ENCODE data around the gene FTSJ3. TPM values are rescaled to one million over a fixed set of nuclear protein-coding genes. Genes with fewer than 3 reads are reported as not detected.
A peak's percentile ranks its signal among the peaks of the same experiment; 100 is the strongest.
"Not testable (repeated sequence)": the region's sequence is repeated elsewhere in the genome, so short reads cannot be mapped to it uniquely, and the experiment has no call there.

The FTSJ3 gene, protein sequence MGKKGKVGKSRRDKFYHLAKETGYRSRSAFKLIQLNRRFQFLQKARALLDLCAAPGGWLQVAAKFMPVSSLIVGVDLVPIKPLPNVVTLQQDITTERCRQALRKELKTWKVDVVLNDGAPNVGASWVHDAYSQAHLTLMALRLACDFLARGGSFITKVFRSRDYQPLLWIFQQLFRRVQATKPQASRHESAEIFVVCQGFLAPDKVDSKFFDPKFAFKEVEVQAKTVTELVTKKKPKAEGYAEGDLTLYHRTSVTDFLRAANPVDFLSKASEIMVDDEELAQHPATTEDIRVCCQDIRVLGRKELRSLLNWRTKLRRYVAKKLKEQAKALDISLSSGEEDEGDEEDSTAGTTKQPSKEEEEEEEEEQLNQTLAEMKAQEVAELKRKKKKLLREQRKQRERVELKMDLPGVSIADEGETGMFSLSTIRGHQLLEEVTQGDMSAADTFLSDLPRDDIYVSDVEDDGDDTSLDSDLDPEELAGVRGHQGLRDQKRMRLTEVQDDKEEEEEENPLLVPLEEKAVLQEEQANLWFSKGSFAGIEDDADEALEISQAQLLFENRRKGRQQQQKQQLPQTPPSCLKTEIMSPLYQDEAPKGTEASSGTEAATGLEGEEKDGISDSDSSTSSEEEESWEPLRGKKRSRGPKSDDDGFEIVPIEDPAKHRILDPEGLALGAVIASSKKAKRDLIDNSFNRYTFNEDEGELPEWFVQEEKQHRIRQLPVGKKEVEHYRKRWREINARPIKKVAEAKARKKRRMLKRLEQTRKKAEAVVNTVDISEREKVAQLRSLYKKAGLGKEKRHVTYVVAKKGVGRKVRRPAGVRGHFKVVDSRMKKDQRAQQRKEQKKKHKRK
- 95.5 and 124 TPM in 2 replicates for total RNA-seq (2014; rRNA removed; shearing (Covaris generic))

DNA sequence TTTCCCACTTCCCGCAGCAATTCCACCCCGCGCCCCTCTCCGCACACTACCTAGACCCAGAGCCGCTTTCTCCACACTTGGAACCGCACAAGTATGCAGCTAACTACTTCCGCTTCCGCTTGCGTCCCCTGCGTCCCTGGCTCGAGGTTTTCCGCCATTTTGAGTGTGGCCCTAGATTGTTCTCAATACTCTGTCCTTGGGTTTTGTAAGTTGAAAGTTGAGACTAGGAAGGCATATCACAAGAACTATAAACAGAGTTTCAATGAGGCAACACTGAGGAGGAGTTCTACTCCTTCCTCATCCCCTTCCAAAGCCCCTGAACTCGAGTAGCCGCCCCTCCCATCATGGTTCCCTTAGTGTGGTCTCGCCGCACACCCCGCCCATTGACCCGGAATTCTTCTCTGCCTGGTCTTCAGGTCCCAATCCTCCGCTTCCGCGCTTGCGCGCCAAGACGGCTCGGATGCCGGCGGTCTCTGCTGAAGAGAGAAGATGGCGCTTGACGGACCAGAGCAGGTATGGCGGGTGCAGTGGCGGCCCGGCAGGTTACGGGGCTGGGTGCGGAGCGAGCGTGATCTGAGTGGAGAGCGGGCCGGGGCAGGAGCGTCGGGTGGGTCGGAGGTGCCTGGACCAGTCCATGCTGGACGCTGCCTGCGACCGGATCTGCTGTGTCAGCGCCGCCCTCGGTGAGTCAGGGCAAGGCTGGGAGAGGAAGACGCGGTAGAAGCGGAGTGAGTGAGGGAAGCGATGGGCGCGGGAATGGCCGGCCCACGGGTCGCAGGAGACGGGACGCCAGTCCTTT is at the start of gene FTSJ3, which contains the start of gene PSMC5:
Gene FTSJ3, minus strand, starts transcription at position 662 of the 799 bp plus-strand sequence. CDS start 761 bp downstream, outside the sequence.
Gene PSMC5, plus strand, starts transcription at position 430 of the 799 bp plus-strand sequence. Its CDS starts 60 bp downstream, at position 490.
- peak; percentile 96 for DNase-seq (ENCODE audit: low spot score)

DNA sequence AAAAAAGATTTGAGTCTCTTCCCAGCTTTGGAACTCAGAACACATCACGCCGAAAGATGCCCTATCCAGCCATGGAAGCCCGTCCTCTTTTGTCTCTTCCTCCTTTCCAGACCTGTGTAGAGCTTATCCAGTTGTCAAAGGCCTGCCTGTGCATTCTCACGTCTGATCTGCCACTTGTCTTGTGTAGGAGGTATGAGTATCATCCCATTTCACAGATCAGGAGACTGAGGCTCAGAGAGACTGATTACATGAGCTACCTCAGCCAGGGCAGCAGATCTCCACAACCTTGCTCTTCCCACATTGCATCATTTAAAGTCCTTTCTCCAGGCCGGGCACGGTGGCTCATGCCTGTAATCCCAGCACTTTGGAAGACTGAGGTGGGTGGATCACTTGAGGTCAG is 47.2 kb upstream of the FTSJ3 start:
- not testable (repeated sequence) for DNase-seq (ENCODE audit: low spot score)

DNA sequence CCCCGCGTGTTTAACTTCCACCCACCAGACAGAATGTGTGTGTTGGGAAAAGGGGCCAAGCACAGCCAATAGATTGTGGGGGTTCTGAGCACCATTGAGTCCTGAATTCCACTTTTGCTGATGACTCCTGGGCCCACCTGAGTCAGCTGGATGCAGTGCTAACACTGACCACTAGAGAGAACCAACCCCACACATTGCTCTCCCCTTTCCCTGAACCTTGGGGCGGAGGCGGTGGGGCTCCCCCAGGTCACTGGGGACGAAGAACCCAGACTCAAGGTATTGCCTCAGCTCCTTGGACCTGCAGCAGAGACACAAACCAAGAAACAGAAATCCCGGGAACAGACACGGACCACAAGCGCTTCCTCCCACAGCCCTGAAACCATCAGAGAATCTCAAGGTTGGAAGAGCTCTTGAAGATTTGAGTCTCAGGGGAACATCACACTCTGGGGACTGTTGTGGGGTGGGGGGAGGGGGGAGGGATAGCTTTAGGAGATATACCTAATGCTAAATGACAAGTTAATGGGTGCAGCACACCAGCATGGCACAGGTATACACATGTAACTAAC is 46.7 kb upstream of the FTSJ3 start:
- DNase-seq (ENCODE audit: low spot score), result not testable (repeated sequence)

DNA sequence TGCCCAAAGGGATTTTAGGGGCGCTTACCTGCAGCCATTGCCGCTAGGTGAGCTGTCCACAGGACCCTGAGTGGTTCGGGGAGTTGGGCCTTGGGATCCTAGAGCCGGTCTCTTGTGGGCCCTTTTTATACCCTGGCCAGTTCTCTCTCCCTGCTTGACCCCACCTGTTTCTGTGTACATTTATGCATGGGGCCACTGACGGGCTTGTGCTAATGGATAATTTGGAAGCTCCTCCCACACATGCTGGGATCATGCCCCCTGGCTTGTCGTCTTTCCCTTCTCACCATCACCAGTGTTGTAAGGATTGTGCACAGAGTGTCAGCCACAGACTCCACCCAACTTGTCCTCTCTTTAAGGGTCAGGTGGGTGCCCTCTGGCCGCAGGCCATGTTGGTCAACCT is 46.1 kb upstream of the FTSJ3 start, which contains the start of gene CSH2:
Gene CSH2, minus strand, starts transcription at position 101 of the 400 bp plus-strand sequence. Its CDS starts 63 bp downstream, at position 38.
- not testable (repeated sequence) for DNase-seq (ENCODE audit: low spot score)

DNA sequence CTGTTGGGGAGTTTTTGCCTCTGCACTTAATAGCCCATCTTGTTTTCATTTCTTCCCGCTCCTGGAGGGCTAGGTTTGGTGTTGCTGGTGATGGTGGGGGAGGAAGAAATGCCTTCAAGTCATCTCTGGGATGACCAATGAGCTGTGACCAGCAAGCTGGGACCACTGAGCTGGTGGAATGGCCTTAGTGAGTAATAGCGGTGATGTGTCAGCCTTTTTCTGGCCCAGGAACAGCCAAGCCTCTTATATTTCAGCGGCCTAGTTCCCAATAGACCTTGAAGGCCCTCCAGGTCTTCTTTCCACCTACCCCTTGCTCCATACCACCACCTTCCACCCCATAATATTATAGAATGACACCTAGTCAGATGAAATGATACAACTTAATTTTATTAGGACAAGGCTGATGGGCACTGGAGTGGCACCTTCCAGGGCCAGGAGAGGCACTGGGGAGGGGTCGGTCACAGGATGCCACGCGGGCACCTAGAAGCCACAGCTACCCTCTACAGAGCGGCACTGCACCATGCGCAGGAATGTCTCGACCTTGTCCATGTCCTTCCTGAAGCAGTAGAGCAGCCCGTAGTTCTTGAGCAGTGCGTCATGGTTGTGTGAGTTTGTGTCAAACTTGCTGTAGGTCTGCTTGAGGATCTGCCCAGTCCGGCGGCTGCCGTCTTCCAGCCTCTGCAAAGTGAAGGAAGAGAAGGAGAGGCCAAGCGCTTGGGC is 44.3 kb upstream of the FTSJ3 start:
- DNase-seq (ENCODE audit: low spot score), result not testable (repeated sequence)

DNA sequence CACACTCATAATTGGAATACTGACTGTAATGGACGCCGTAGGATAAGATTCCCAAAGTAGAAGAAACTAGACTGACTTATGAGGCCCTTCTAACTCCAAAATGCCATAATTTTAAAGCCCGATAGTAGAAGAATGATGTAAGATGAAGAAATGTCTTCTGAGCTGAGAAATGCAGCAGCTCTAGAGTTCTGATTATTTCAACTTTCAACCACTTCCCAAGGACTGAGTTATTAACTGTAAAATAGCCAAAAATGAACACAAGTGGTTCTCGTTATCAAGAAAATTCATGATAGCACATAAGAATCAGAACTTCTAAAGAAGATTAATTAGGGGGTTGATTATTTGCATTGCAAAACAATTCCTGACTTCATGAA is 42.8 kb upstream of the FTSJ3 start:
- DNase-seq (ENCODE audit: low spot score), result not testable (repeated sequence)

DNA sequence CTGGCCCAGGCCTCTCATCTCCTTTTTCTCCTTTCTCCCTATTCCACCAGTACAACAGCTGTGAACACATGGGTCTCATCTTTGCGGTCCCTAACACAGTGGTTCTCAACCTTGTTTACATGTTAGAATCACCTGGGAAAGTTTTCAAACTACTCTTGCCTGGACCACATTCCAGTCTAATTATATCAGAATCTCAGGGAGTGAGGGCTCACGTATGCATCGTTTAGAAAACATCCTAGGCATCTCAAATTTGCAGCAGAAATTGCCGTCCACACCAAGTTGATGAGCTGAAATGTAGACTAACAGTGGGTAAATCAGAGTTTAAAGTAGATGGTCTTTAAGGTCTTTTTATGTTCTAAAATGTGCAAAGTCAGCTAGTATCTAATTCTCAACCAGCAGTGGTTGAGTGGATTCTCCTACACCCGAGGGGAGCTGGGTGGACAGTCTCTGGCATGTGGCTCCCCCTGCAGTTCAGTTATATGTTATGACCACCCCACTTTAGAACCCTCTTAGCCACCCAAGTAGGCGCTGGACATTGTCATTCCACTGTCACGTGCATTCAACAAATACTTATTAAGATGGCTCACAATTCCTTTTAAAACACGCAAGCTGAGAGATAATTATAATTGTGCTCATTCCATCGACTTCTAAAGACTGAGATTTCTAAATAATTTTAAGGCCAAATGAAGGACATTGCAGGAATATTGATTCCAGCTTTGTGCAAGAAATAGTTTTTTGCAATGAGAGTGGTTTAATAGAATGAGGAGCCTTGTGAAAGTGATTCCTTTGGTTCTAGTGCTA is 42.2 kb upstream of the FTSJ3 start:
- not testable (repeated sequence) for DNase-seq (ENCODE audit: low spot score)

DNA sequence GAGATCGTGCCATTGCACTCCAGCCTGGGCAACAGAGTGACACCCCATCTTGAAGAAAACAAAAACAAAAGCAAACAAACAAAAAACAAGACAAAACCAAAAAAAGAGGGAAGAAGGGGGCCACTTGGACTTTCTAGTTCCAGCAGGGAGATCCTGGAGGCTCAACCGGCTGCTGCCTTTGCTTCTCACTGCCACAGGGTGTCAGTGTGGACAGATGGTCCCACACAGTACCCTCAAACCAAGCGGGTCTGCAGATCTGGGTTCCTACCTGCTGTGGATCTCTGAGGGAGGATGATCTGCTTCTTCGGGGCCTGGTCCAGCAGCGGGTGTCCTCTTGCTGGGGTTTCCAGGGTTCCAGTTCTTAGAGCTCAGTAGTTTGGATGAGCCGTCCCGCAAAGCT is 39.2 kb upstream of the FTSJ3 start:
- not testable (repeated sequence) for DNase-seq (ENCODE audit: low spot score)

DNA sequence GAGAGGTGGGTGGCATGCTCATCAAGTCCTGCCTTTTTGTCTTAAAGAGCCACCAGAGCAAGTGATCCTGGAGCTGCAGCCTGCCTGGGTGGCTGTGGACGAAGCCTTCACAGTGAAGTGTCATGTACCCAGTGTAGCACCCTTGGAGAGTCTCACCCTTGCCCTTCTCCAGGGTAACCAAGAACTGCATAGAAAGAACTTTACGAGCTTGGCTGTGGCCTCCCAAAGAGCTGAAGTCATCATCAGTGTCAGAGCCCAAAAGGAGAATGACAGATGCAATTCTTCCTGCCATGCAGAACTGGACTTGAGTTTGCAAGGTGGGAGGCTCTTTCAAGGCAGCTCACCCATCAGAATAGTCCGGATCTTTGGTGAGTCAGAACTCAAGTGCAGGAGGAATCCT is 31.8 kb upstream of the FTSJ3 start:
- no peak for DNase-seq (ENCODE audit: low spot score)

DNA sequence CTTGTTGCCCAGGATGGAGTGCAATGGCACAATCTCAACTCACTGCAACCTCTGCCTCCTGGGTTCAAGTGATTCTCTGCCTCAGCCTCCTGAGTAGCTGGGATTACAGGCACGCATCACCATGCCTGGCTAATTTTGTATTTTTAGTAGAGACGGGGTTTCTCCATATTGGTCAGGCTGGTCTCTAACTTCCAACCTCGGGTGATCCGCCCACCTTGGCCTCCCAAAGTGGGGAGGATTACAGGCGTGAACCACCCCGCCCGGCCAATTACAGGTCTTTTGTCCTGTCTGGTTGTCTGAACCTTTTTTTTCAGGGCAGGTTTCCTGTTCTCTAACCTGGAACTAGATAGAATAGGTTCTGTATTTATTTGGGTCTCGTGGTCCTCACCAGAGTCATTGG is 29.0 kb upstream of the FTSJ3 start:
- DNase-seq (ENCODE audit: low spot score), result not testable (repeated sequence)

DNA sequence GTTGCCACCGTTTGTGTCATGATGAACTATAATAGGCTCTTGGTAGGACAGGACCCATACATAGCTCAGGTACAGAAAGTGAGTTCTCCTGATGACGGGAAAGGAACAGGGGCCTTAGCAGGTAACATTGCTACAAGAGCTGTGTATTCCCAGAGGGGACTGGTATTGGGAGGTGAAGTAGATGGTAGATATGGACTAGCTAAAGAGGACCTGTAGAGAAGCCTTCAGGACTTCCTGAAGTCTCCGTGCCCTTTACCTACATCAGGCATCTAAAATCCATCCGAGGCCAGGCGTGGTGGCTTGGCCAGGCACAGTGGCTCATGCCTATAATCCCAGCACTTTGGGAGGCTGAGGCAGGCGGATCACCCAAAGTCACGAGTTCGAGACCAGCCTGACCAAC is 27.7 kb upstream of the FTSJ3 start:
- no peak for DNase-seq (ENCODE audit: low spot score)

DNA sequence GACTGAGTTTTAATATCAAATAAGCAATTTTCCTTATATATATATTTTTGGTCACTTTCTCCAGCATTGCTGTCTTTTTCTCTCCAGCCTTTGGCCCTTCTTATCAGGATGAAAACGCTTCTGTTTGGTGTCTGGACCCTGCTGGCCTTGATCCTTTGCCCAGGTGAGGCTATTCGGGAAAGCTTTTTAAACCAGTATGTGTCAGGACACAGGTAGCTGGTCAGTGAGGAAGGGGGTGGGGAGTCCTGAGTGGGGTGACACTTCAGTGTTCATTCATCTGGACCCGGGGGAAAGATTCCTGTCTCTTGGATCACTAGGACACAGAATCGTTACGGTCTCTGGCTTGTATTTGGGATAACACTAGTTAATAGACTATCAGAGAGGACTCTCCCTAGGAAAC is 27.2 kb upstream of the FTSJ3 start:
- DNase-seq (ENCODE audit: low spot score), result no peak

DNA sequence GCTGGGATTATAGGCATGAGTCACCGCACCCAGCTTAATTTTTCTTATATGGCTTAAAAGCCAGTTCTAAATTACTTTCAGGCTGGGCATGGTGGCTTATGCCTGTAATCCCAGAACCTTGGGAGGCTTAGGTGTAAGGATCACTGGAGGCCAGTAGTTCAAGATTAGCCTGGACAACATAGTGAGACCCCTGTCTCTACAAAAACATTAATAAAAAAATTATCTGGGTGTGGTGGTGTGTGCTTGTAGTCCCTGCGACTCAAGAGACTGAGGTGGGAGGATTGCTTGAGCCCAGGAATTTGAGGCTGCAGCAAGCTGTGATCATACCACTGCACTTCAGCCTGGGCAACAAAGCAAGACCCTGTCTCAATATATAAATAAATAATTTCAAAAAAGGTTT is 25.8 kb upstream of the FTSJ3 start:
- DNase-seq (ENCODE audit: low spot score), result no peak

DNA sequence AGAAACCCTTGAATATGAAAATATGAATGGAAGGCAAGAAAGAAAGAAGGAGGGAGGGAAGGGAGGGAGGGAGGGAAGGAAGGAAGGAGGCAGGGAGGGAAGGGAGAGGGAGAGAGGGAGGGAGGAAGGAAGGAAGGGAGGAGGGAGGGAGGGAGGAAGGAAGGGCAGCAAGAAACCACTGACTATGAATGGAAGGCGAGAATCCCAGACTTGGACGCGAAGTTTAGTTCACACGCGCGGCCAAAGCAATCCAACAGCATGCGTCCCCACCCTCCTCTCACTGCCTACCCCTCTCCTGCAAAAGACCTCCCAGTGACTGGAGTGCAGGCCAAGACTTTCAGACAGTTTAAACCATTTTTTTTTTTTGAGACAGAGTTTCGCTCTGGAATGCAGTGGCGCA is 22.9 kb upstream of the FTSJ3 start:
- no peak for DNase-seq (ENCODE audit: low spot score)

DNA sequence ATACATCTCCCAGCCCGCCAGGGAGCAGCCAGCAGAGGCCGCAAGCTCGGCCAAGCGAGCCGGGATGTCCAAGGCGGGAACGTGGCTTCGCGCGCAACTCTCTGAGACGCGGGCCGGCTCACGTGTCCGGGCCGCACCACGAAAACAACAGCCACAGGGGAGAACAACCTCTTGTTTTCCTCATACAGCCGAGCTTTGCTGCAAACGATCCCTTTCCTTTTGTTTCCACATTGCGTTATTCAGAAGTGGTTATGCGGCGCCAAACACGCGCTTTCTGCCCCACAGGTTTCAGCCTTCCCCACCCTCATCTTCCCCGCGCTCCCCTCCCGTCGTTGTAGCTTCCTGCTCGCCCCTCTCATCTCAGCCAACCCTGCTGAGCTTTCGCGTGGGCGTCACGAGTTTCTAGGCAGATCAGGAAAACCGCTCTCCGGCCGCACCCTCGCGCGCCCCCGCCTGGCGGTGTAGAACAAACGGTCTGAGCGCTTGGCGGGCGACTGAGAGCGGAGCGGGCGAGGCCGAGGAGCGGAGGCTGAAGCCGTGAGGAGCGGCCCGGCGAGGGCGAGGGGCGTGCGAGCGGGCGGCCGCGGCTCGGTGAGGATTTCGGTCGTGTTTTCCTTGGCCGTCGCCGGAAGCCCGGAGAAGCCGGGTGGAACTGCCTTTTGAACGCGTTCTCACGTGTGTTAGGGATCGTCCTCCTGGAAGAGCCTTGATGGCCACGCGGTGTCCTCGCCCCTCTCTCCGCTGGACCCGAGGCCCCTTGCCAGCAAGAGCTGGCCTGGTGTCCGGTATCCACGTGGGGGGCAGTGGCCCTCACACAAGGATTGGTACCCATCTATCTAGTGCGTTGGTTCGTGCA is 21.6 kb upstream of the FTSJ3 start:
- DNase-seq (ENCODE audit: low spot score), result no peak

DNA sequence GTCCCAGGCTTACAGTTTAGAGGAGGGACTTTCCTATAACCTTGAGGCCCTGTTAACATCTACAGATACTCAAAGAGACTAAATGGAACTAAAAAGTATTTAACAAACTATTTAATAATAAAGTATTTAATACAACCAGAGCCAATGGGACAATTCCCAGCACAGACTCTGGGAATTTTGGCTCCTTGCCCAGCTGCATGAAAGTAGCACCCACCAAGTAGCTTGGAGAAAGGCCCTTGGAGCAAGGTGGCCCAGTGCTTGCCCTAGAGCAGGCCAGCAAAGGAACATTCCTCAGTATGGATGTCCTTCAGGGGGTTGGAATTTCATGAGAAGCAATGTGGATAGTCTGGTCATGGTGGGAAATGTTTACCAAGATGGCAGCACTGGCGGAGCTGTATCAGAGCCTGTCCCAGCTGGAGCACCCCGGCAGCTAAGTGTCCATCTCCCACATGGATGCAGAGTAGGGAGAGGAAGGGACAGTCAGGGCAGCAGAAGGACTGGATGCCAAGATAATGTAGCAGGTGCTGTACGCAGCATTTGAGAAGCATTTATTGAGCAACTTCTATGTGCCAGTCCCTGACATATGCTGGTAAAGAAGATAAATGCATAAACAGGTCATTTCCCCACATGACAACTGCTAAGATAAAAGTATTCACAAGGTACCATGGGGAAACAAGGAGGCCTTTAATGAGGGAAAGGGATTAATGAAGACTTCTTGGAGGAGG is 20.2 kb upstream of the FTSJ3 start:
- DNase-seq (ENCODE audit: low spot score), result no peak

DNA sequence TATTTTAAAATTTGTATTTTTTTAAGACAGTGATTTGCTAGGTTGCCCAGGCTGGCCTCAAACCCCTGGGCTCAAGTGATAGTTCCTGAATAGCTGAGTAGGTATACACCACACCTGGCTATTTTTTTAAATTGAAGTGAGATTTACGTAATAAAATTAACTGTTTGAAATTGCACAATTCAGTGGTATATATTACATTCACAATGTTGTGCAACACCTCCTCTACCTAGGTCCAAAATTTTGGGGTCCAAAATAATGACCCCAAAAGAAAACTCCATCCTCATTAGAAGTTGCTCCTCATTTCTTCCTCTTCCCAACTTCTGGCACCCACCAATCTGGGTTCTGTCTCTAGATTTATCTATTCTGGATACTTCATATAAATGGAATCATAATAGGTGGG is 18.0 kb upstream of the FTSJ3 start:
- no peak for DNase-seq (ENCODE audit: low spot score)

Measured in H4 (cell line).